Stimulated activated CD8-positive, alpha-beta memory T cell treated with anti-CD3 and anti-CD28 coated beads, Interleukin-2, amount 100 ng/mL, for 48 hours (primary cell): ENCODE measurements around the gene TBC1D3K.
"Not testable (repeated sequence)": the region's sequence is repeated elsewhere in the genome, so short reads cannot be mapped to it uniquely, and the experiment has no call there.

ENCODE experiments used
- DNase-seq, 2 donors: peaks; one replicate each; pipeline ENCODE4 v3.0.0-alpha.2; 2020; ENCODE audit warnings: low read depth in 2 of 2

The TBC1D3K gene

GRCh38 chr17:37924115-37924514 lies at the start of gene TBC1D3K:
Gene TBC1D3K (plus strand): TSS chr17:37924415. CDS start chr17:37926000, 1,585 bp downstream.
- not testable (repeated sequence) for DNase-seq

DNA sequence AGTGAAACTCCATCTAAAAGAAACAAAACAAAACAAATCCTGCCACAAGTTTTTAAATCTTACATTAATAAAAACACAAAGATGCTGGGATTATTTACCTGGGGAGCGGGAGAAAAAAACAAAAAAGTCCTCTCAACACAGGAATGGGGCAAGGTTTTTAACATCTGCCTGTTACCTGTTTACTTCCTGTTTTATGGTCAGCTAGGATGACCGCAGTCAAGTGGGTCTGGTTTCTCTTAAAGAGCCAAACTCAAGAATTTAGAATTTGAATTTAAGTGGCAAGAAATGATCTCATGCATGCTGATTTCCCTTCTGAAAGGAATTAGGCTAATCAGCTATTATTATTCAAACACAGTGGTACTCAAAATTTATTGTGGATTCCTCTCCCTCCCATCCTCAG lies 39.7 kb upstream of the TBC1D3K start:
- DNase-seq = no peak

DNA sequence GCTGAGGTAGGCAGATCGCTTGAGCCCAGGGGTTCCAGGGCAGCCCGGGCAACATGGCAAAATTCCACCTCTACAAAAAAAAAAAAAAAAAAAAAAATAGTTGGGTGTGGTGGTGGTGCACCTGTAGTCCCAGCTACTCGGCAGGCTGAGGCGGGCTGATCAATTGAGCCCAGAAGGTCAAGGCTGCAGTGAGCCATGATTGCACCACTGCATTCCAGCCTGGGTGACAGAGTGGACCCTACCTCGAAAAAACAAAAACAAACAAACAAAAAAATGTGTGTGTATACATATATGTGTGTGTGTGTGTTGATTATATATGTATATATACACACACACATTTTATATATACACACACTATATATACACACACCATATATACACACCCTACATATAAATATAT lies 39.1 kb upstream of the TBC1D3K start:
- no peak for DNase-seq

DNA sequence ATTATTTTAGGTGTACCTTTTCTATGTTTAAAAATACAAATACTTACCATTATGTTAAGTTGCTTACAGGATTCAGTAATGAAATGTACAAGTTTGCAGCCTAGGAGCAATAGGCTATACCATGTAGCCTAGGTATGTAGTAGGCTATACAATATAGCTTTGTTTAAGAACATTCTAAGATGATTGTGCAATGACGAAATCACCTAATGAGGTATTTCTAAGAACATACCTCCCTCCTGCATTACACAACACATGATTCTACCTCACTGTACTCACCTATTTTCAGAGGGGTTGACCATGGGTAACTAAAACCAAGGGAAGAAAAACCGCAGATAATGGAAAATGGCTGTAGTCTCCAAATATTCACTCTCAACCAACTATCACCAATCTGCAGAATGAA lies 35.3 kb upstream of the TBC1D3K start:
- no peak for DNase-seq

- not testable (repeated sequence) for DNase-seq
Measured at GRCh38 chr17:37896961-37897360, 27.3 kb upstream of the TBC1D3K start.
